Measurements from ENCODE around the gene XRCC5.
"Not testable (repeated sequence)": the region's sequence is repeated elsewhere in the genome, so short reads cannot be mapped to it uniquely, and the experiment has no call there.

Gene XRCC5

DNA sequence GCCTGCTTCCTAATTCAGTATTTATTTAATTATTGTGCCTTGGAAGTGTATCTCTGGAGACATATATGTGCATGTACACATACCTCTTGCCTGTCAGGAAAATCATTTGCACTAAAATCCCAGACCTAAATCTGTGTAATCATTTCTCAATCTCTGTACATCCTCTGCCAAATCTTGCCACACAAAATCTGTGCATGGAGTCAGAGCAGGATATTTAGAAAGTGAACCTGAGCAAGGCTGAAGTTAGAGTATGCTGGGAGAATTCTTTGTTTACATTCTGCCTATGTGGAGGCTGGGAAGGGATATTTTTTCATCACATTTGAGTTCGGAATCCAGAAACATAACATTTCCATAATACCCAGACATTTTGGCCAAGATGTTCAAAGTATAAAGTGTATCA is 9.3 kb downstream of the XRCC5 start:
- DNase-seq (ENCODE audit: low spot score): no peak

DNA sequence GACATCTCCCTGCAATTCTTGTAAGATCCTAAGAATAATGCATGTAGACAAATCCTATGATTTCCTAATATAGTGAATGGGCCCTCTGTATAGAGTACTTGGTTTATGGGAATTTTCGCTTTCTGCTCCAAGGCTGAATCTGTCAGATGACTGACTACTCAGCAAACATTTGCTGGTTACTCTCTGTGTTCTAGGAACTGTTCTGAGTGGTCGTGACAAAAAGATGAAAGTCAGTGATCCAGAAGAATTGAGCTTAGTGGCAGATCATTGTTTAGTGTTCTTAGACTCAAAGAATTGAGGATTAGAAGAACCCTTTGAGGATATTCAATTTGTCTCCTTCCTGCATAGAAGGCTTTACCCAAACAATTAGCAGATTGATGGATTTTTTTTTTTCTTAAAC is 10.0 kb downstream of the XRCC5 start:
- no peak for DNase-seq (ENCODE audit: low spot score)

DNA sequence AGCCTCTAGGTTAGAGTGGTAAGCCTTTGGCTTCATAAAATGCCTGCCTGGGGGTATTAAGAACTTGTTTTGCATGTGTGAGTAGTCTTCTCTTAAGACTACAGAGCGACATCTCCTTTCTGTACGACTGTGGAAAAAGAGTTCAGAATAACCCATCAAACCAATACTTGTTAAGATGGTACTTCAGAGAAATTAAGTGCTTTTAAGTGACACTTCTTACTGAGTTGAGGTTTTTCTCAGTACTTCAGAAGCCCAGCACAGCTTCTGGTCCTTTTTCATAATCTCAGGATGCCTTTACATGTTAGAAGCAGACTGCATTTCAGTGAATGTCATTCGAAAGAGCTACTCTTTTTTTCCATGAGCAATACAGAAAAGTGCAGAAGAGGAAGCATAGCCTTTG is 10.8 kb downstream of the XRCC5 start:
- no peak for DNase-seq (ENCODE audit: low spot score)

DNA sequence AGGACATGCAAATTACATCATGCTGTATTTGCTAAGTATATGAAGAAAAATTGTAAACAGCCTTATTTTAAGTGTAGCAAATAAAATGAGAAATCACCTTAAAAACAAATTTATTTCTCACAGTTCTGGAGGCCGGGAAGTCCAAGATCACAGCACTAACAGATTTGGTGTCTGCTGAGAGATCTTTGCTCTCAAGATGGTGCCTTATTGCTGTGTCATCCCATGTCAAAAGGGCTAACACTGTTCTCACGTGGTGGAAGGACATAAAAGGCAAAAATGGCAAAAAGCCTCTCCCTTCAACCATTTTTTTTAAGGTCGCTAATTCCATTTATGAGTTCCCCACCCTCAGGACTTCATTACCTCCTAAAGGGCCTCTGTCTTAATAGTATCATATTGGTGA is 12.1 kb downstream of the XRCC5 start:
- no peak for DNase-seq (ENCODE audit: low spot score)

DNA sequence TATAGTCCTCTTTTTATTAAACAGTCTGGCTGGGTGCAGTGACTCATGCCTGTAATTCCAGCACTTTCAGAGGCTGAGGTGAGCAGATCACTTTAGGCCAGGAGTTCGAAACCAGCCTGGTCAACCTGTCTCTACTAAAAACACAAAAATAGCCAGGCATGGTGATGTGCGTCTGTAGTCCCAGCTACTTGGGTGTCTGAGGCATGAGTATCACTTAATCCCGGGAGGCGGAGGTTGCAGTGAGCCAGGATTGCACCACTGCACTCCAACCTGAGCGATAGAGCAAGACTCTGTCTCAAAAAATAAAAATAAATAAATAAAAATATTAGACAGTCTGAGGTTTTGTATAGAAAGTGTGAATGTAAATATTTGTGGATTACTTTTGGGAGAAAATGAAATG is 17.8 kb downstream of the XRCC5 start:
- no peak for DNase-seq (ENCODE audit: low spot score)

DNA sequence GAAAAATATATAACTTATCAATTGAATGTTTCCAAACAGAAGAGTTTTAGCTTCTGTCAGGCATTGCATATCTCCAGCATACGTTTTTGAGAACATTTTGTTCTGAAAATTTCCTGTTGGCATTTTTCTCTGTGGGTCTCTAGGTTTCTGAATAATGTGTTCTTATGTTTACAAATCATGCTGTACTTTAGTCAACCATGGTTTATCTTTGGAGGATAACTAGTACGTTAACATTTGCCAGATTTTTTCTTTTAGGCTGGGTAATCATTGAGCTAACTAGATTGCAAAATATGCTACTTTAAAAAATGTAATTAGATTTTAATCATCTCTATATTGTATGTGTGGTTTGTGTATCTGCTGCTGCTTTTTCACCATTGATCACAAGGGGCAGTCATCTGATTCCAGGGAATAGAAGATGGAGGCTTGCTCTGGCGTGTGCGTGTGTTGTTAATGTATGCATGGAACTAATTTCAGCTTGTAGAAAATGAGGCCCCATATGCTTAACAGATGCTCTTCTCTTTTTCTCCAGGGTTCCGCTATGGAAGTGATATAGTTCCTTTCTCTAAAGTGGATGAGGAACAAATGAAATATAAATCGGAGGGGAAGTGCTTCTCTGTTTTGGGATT is 21.3 kb downstream of the XRCC5 start:
- no peak for DNase-seq (ENCODE audit: low spot score)

DNA sequence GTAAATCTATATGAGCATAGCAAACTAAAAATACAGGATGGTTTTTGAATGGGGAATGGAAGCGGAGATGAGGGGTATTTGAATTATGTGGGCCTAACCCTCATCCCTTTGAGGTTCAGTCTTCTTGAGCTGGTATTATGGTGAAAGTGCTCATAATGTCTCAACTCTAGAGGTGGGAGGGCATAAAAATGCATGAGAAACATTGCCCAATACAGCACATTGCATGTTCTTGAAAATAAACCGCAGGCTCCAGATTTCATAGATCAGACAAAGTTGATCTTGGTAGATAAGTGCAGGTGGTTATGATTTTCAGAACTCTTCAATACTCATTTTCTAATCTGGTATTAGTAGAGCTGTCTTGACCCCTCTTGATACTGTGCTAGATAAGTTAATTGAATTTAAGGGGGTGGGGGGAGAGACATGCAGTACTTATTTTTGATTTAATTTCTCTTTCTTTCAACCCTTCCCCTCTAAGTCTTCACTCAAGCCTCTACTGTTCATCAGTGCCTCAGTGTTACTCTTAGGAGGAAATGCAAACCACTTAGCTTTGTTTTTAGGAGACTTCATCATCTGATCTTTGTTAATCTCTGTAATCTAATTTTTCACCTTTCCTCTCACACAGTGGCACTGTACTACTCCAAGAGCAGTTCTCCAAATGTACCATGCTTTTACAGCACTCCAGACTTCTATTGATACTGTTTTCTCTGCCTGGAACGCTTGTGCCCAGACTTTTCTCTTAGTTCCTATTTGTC is 22.2 kb downstream of the XRCC5 start:
- DNase-seq (ENCODE audit: low spot score): no peak

DNA sequence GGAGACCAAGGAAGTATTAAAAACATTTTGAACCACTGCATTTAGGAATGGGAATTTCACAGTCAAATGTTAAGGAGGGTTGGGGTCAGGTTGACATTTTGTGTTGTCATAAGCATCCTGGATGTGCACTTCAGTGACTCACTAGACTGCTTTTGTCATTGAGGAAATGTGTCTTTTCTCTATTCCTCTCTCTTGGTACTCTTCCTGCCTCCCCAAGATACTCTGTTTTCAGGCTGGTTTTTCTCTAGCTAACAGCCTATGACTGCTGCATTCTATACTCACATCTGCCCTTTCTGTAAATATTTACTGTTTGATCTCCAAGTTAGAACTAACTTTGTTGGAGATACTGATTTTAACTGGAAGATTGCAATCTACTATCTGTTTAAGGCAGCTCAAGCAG is 23.4 kb downstream of the XRCC5 start:
- no peak for DNase-seq (ENCODE audit: low spot score)

DNA sequence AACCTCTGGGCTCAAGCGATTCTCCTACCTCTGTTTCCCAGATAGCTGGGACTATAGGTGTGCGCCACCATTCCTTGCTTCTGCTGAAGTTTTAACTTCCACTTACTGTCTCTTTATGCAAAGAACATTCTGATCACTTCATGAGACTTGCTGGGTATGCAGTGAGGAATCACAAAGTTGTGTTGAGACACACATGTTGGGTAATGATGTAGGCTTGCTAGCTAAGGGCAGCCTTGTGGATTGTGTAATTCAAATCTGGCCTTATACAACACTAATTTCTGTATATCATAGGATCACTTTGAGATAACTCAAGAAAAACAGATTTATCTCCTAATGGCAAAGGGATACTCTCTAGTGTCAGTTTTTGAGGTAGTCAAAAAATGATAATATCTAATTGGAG is 24.2 kb downstream of the XRCC5 start:
- DNase-seq (ENCODE audit: low spot score): no peak

DNA sequence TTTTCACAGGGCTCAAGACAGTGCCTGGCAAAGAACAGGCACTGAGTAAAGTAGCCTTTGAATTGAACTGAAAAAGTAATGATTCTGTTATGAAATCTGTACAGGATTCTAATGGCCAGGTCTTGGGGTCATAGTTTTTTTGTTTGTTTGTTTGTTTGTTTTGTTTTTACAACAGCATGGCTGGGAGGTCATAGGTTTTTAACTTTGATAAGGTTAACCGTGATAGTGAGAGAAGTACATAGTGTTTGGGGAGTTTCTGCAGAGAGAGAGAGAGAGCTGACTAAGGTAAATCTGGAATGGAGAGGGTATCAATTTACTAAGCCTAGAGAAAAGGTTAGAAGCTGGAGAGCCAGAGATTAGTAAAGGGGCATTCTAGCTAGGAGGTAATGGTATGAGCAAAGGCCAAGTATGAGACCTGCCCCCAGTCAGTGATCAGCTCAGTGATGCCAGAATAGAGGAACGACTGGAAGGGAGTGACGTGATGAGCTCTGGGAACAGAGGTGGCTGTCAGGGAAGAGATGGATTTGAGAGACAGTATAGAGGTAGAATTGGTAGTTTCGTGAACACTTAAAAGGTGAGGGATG is 25.9 kb downstream of the XRCC5 start:
- DNase-seq (ENCODE audit: low spot score): no peak

DNA sequence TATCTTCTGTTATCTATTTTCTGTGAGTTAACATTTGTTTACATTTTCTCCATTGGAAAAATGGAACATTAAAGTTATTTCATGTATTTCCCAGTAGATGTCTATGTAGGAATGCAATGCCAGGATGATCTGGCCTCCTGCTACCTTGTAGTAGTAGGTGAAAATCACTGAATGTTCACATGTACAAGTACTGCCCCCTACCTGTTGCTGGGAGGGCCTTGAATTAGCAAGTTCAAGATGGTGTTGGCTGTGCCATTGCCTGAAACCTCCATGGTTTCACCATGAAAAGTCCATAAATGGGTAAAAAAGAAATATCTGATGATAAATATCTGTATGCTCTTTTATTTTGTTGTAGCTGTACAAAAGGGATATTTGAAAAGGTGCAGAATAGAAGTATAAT is 30.7 kb downstream of the XRCC5 start:
- no peak for DNase-seq (ENCODE audit: low spot score)

DNA sequence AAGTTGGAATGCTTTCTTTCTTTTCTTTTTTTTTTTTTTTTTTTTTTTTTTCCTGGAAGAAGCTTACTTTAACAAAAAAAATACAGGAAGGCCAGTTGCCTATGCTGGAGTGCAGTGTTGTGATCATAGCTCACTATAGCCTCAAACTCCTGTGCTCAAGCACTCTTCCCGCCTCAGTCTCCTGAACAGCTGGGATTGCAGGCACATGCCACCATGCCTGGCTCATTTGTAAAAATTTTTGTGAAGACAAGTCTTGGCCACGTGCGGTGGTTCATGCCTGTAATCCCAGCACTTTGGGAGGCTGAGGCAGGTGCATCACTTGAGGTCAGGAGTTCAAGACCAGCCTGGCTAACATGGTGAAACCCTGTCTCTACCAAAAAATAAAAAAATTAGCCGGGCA is 32.4 kb downstream of the XRCC5 start:
- not testable (repeated sequence) for DNase-seq (ENCODE audit: low spot score)

DNA sequence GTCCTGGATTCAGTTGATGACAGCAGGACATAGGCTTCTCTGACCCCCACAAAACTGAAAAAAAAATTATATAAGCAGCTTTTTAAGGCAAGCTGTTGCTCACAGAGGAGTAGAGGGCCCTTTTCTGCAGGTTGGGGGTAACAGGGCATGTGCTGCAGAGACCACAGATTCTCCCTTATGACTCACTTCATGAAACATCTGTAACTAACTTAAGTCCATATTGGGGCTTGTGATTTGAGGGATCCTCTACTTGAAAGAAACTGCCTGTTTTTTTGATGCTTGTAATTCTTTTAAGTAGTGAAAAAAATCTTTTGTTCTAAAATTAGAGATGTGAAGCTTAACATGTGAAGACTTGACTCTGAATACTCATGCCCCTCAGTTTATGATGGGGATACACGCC is 33.4 kb downstream of the XRCC5 start:
- no peak for DNase-seq (ENCODE audit: low spot score)

DNA sequence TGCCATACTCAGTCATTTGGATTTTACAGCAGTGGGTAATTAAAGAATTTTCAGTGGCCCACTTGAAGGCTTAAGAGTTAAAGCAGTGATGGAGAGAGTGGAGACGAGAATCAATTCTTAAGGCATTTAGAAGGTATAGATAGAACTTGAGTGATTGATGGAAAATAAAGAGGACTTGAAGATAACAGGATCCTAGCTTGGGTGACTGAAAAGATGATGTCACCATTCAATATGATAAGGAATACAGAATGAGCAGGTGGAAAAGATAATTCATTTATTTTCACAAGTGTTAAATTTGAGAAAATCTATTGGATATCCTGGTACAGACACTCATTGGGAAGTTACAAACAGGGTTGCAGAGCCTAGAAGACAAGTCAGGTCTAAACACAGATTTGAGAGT is 35.2 kb downstream of the XRCC5 start:
- DNase-seq (ENCODE audit: low spot score): no peak

DNA sequence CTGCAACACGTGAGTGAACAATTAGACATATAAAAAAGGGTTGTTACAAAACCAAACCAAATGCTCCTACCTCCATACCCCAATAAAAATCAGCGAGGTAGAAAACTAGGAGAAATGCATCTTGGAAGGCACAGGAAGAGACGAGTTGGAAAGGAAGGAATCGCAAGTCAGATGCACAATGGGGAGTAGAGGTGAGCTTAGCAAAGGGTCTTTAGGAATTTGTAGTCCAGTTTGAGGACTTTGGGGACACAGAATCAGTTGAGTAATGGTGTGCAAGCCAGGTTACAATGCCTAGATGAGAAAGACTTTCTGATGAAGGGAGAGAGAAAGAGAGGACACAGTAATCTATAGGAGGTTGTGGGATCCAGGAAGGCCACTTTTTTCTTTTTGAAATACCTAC is 35.7 kb downstream of the XRCC5 start:
- no peak for DNase-seq (ENCODE audit: low spot score)

DNA sequence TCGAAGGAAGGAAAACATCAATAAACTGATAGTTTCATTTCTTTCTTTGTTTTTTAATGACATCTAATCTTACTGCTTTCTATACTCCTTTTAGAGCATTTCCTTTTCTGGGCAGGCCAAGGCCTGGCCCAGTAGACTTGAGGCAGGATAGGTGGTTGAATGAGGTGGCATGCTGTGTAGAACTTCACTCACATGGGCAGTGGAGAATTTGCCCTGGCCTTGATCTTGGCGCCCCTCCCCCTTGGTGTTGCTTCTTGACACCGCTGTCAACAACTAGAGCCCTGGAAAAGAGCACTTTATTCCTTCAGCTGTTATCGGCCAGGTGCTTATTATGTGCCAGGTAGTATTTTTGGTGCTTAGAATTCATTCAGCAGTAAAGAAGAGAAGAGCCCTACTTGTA is 37.4 kb downstream of the XRCC5 start:
- no peak for DNase-seq (ENCODE audit: low spot score)

DNA sequence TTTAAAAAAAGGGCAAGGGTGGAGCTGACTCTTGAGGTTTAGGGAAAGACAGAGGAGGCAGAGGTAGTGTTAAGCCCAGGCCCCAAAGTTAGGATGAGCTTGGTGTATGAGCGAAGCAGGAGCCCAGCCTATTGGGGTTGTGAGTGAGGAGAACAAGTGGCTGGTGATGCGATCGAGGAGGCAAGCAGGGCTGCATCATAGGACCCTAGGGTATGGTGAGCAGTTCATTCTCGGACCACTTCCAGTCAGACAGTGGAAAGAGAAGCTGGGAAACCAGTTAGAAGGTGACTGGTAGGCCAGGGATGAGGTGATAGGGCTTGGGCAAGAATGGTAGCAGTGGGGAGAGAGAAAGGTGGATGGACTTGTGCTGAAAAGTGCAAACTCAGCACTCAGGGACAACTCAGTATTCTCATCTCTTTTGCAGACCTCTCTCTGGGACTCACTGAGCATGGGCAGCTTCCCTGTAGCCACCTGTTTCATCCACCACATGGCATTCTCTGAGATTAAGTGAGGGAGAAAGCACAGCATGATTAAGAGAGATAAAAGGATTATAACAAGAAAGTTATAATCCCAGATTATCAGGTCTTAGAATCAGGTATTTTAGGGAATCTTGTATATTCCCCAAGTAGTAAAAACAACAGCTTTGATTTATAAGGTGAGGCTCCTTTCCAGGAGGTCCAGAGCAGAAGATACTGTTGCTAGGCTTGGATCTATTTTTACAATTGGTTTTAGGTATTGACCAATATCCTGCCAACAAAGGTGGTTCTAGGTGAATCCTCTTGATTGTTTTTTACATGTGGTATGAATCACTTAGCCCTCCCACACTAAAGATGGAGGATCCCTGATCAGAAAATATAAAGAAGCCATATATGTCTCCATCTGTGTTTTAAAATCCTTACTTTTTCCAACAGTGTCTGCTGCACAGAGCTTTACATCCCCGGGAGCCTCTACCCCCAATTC is 38.3 kb downstream of the XRCC5 start:
- DNase-seq (ENCODE audit: low spot score): no peak

DNA sequence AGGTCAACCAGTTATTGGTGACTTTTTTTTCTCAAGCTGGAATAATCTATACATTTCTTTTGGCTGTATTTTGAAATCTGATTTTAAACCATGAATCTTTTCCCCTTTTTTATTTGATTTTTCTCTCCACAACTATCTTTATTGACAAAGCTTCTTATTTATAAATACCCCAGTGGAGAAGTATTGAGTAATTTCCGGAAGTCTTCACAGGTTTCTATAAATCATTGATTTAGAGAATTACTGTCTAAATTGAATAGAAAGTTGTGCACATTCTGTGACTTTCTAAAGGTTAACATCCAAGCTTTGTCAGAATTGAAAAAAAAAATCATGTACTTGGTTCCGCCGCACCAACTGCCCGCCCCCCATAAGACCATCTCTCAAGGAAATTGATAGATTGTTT is 39.8 kb downstream of the XRCC5 start:
- no peak for DNase-seq (ENCODE audit: low spot score)

DNA sequence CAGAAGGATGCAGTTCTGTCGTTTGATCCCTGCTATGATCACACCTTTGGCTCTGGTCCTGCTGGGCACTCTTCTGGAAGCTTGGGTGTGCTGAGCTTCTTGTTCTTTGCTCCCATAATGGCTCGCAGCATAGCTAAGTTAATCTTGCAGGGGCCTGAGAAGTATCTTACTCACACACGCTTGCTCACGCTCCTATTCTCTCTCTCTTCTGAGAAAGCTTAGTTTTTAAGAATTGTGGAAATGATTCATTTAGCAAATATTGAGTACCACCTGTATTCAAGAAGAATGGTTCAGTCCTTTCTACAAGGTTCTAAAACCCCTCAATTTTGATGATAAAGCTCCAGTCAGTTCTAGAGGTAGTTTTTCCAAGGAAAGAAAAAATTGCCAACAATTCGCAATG is 40.6 kb downstream of the XRCC5 start:
- peak; percentile 85 for DNase-seq (ENCODE audit: low spot score)

DNA sequence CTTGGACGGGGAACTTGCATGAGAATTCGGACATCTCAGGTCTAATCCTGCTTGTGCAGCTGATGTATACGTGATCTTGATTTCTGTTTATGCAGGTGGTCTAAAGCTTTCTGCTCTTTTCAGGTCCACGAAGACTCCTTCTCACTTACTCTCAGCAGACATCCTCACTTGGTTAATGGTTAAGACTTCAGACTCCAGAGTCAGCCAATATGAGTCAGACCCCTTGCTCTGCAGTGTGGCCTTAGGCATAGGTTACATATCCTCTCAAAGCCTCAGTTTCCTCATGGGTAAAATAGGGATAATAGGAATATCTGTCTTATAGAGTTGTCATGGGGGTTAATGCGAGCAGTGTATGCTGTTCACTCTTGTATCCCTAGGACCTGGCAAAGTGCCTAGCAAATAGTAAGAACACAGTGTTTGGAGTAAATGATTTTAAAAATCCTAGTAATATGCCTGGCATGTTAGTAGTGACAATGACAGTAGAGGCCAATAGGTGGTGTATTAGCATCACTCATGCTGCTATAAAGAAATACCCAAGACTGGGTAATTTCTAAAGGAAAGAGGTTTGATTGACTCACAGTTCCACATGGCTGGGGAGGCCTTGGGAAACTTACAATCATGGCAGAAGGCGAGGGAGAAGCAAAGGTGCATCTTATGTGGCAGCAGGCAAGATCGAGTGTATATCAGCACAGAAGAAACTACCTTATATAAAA is 42.3 kb downstream of the XRCC5 start:
- peak; percentile 7 for DNase-seq (ENCODE audit: low spot score)

DNA sequence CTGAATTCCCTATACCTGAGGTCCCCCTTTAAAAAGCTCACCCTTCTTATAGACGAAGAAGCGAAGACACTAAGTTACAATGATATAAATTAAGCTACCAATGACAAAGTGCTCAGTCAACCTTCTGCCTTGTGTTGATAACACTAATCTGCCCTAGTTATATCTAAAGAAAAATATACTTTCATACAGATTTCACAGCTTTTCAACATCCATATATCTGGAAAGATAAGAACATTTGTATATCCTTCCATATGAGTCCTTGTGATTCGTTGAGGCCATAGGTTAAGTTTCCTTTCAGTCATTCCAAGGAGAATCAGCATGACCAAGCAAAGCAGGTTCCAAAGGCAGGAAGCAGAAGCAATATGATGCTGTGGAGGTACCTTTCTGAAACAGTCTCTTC is 46.8 kb downstream of the XRCC5 start:
- no peak for DNase-seq (ENCODE audit: low spot score)

DNA sequence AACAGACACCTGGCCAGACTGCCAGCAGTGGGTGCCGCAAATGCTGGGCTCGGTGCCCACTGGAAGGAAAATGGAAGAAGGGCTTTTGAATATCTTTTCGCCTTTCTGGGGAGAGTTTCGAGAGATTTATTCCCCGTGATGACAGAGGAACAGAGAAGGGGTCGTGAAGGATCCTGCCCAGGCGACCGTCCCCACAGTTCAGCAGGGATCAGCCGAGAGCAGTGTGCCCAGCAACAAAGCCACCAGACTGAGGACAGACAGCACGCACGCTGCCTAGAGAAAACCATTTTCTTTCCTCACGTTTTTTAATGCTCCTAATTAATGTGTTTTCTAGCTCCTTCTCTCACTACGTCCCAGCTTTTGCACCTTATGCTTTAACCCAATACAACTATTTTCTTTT is 47.7 kb downstream of the XRCC5 start:
- no peak for DNase-seq (ENCODE audit: low spot score)

All from kidney capillary endothelial cell (primary cell).